GM19455 (cell line): ENCODE results near the gene EDN1.
"Not testable (repeated sequence)": the region's sequence is repeated elsewhere in the genome, so short reads cannot be mapped to it uniquely, and the experiment has no call there.

Source experiments
- ATAC-seq: cut with Tn5 transposase; IDR thresholded peaks from one replicate; pipeline ENCODE4 v1.9.1; 2021; ENCODE audit not compliant: unreplicated experiment

Gene EDN1

DNA sequence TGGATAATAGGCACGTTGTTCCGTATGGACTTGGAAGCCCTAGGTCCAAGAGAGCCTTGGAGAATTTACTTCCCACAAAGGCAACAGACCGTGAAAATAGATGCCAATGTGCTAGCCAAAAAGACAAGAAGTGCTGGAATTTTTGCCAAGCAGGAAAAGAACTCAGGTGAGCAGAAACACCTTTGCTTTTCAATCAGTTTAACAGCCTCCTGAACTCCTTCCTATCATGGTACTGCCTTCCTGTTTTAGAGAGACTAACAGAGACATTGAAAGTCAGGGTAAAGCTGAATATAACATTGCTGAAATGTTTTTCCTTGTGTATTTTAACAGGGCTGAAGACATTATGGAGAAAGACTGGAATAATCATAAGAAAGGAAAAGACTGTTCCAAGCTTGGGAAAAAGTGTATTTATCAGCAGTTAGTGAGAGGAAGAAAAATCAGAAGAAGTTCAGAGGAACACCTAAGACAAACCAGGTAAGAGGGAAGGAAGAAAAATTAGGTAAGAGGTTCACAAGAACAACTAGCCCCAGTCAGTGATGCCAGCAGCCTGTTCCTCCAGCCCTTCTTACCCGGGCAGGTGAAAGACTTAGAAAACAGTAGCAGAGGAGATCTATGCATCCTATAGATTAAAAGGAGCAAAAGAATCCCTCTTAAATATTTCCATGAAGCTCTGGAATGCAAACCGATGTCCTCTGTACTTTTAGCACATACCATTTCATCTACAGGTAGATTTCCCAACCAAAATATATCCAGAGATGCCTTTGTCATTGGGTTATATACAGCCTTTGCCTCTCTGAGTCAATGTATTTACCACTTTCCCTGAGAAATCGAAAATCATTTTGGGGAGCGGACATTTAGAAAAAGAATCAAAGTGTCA, 4.0 kb downstream of the EDN1 start:
- no peak for ATAC-seq

DNA sequence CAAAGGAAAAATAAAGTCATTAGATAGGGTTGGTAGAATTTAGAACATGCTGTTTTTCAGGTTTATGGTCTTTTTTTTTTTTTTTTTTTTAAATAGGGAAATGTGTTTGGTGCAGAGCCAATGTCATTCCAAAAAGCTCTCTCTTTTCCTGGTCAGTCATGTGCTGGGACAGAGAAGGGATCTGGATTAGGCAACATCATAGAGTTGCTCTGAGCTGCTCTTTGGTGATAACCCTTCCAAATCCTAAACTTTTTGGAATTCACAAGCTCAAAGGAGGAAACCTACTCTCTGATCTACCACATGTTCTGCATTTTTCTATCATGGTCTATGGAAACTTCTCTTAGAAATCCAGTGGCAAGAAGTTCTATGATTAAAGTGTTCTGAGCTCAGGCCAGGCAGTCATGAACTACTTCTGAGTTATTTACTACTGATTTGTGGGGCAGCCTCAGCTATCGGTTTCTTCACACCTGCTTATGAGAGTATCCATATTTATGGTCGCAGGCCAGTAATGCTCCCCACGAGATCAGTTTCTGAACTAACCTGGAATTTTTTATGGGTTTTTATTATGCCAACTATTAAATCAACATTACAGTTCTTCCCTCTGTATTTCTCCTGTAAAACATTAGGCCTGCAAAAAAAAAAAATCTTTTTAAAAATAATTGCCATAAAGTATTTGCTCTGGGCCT, 4.8 kb downstream of the EDN1 start:
- ATAC-seq = no peak

DNA sequence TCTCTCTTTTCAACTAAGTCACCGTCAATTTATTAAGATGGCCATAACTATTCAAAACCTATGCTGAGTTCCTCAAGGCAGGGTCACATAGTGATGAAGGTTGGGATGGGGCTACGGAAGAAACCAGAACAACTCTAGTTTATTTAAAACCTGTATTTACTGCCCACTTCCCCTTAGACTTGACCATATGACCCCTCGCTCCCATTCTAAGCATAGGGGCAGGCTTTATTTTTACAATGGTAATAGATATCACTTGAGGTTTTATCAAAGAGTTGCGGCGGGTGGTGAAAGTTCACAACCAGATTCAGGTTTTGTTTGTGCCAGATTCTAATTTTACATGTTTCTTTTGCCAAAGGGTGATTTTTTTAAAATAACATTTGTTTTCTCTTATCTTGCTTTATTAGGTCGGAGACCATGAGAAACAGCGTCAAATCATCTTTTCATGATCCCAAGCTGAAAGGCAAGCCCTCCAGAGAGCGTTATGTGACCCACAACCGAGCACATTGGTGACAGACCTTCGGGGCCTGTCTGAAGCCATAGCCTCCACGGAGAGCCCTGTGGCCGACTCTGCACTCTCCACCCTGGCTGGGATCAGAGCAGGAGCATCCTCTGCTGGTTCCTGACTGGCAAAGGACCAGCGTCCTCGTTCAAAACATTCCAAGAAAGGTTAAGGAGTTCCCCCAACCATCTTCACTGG, 5.5 kb downstream of the EDN1 start:
- ATAC-seq = no peak

DNA sequence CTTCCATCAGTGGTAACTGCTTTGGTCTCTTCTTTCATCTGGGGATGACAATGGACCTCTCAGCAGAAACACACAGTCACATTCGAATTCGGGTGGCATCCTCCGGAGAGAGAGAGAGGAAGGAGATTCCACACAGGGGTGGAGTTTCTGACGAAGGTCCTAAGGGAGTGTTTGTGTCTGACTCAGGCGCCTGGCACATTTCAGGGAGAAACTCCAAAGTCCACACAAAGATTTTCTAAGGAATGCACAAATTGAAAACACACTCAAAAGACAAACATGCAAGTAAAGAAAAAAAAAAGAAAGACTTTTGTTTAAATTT, 6.1 kb downstream of the EDN1 start:
- no peak for ATAC-seq

DNA sequence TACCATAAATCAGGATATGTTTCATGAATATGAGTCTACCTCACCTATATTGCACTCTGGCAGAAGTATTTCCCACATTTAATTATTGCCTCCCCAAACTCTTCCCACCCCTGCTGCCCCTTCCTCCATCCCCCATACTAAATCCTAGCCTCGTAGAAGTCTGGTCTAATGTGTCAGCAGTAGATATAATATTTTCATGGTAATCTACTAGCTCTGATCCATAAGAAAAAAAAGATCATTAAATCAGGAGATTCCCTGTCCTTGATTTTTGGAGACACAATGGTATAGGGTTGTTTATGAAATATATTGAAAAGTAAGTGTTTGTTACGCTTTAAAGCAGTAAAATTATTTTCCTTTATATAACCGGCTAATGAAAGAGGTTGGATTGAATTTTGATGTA, 6.4 kb downstream of the EDN1 start:
- no peak for ATAC-seq

DNA sequence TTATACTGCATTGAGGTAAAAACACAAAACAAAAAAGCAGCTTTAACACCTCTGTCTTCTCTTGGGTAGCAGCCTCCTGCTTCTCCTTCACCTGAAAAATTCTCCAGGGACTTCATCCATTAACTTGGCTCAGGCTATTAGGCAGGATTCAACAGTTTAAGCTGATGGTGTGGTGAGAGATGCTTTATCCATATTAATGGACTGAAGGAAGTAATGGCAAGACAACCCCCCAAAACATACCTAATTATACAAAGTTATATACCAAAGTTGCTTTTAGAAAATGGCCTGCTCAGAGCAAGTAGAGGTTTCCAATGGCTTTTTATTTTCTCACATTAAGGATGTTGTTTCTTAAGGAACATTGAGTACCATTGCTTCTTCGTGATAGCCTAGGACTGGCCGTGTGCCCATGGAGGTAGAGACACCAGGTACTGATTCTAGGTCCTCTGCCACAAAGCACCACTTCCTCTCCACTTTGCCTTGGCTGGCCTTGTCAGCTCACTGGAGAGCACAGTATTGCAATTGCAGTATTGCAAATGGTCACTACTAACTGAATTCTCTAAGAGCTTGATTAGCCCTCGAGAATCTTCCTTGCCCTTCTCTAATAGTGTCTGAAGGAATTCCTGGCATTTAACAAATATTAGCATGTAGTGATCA, 7.3 kb downstream of the EDN1 start:
- ATAC-seq = no peak

DNA sequence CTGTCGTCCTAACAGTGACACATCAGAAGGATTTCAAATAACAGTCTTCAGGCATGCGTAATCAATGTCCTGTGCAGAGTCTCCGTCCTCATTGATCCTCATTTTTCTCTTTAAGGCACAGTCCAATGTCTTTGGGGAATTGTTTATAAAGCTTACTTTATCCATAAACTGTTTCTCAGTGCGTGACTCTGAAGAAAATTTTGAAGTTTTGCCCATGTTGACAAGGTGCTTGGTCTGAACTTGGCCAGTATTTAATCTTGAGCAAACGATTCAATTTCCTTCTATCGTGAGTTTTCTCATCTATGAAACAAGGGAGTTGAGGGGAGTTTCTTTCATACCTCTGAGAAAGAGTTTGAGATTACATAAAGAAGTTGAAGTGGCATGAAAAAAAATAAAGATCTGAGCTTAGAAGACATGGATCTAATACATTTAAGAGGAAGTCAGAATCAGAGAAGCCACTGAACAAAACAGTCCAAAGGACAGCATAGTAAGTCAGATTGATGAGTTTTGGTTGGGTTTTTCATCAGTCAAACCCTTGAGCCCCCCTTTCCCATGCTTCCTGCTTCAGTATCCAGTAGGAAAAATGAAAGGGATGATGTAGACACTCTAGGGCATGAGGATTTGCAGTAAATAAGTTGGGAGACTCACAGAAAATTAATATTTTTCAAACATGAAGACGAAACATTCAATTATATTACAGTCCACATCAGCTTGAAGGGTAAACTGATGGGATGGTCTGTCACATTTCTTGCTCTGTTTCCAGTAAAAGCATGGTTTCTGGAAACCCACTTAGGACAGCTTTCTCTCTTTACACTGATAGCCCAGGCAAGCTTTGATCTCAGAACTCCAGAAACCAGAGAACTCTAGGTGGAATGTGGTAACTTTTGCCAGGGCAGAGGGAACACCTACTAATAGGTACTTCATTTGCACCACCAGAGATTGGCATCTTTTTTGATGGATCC, 8.1 kb downstream of the EDN1 start:
- no peak for ATAC-seq

DNA sequence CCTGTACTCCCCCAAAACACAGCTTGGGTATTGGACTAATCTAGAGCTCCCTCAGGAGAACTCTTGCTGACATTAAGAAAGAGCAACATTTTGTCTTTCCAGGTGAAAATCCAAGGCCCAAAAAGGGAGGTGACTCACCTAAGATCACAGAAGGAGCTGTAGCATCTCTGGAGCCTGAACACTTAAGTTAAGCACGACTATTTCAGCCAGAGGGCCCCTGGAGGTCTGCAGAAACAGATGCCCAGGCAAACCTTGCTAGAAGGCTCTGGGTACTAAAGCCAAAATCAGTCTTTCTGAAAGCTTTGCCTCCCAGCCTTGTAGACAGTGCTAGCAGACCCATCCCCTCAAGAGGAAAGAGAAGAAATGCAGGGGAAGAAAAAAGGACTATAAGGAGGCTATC, 8.8 kb downstream of the EDN1 start:
- ATAC-seq = no peak

DNA sequence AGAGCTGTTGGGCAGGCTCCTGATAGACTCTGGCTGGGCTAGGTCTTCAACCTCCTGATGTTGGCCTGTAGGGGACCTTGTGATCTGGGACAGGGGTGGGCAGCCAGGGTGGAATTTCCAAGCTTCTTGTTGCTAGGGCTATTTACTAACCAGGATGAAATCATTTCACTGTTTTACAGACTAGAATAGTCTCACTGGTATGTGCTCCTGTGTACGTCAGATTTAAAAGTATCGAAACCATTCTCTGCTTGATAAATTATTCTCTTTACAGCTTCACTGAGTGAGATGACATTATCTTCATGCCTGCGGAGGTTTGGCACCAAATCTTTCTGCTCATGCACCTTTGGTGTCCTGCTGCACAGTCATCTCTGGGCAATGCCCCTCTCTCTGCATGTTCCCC, 10.9 kb downstream of the EDN1 start:
- no peak for ATAC-seq

DNA sequence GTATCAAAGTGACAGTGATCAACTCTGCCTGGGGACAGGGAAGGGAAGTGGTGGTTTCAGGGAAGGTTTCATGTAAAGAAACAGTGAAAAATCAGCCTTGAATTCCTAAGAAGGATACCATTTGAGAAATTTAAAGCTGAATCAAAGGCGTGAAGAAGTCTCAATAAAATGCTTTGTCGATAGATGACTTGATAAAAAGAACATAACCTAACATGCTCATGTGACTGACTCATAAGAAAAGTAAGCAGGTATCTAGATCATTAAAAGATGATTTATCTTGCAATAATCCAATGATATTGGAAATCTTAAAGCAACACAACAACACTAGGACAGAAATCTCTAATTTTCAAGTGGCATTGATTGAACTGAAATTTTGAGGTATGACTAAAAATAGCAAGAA, 14.3 kb downstream of the EDN1 start:
- no peak for ATAC-seq

DNA sequence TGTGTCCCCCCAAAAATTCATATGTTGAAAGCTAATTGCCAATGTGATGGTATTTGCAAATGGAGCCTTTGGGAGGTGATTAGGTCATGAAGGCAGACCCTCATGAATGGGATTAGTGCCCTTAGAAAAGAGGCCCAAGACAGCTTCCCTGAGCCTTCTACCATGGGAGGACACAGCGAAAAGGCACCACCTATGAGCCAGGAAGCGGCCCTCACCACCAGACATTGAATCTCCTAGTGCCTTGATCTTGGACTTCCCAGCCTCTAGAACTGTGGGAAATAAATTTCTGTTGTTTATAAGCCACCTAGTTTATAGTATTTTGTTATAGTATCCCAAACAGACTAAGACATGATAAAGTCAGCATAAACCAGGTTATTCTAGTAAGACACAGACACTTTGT, 18.9 kb downstream of the EDN1 start:
- no peak for ATAC-seq

DNA sequence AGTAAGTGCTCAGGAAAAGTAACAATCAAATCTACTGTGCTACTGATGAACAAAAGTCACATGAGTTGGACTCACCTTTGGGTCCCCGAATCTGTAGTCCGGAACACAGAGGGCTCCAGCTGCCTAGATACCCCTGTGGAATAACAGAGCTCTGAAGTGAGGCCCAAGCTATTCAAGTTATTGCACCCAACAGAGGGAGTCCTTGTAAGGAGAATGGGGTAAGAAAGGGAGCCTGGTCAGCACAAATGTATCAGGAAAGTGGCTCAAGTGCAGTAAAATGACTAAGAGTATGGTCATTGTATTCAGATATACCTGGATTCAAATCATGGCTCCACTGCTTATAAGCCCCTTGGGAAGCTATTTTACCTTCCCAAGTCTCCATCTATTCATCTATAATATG, 20.9 kb downstream of the EDN1 start:
- ATAC-seq = no peak

DNA sequence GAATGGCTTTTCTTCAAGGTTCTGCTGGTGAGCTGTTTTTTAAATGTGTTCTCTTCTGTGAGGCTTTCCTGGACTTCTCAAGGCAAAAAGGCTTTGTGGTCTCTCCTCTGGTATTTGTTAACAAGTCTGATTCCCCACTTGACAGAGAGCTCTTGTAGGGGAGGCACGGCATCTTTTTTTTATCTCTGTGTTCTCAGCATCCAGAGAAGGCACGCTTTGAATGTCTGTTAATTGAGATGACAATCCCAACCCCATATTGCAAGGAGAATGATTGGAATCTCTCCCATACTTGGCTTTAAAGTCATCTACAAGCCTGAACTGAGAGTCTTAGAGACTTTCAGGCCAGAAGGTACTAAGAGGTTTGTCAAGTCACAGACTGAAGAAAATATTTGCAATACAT, 22.6 kb downstream of the EDN1 start:
- no peak for ATAC-seq

DNA sequence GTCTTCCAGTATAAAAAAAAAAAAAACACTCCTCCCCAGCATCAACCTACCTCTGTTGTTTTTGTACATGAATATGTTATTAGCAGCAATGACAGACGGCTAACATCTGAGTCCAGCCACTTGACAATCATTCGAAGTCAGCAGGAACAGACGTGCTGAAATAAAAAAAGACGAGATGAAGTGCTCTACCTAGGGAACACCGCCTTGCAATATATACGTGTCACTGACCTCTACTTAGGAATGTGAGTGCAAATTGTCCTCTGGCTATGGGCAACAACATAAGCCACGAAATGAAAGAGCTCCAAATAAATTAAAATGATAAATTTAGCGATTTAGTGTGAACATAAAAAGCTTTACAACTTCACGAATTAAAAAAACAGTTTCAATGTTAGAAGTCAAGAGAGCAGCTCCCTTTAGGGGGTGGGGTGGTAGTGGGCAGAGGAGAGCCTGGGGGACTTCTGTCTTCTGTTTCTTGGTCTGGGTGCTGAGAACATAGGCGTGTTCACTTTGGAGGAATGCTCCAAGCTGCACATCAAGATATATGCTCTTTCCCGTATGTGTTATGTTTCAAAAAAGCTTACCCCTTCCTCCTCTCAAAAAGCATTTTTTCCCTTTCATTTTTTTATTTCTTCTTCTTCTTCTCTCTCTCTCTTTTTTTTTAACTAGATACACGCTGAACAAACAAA, 23.3 kb downstream of the EDN1 start:
- no peak for ATAC-seq

DNA sequence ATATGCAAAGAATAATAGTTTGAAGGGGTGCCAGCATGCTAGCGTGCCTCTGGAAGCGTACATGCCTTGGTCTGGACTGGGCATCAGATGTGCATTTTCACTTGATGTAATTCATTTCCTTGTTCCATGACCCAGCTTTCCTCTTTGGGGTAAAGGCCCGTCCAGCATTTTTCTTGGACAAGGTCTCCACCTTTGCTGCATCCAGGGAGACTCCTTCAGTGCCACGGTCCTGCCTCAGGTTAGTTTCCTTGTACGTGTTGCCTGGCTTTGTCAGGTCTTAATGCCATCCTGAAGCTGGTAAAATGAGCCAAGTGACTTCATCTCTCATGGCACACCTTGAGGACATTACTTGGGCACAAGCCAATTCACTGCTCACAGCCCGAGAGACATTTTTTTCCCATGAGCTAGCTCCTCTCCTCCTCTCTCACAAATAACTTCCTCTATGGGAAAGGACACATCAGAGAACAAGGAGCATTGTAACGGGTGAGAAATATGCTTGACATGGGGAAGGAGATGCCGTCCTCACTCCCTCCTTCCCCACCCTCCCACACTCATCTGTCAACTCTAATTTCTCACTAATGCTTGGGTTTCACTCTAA, 23.9 kb downstream of the EDN1 start:
- no peak for ATAC-seq

DNA sequence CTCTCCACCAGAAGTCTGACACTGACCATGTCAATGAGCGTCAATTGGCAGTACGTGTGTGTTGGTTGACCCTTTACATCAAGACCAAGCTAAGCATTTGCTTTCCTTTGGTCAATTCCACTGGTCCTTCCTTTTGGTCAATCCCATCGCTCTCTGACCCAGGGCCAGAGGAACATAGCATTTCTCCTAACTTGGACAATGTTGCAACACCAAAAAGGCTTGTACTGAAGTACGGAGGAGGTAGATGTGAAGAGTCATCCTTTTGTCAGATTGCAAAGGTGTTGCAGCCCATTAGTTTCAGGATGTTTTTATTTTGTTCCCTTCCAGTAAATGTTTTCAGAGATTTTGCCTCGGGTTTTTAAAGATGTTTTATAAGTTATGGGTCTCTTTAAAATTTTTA, 24.6 kb downstream of the EDN1 start:
- ATAC-seq = no peak

DNA sequence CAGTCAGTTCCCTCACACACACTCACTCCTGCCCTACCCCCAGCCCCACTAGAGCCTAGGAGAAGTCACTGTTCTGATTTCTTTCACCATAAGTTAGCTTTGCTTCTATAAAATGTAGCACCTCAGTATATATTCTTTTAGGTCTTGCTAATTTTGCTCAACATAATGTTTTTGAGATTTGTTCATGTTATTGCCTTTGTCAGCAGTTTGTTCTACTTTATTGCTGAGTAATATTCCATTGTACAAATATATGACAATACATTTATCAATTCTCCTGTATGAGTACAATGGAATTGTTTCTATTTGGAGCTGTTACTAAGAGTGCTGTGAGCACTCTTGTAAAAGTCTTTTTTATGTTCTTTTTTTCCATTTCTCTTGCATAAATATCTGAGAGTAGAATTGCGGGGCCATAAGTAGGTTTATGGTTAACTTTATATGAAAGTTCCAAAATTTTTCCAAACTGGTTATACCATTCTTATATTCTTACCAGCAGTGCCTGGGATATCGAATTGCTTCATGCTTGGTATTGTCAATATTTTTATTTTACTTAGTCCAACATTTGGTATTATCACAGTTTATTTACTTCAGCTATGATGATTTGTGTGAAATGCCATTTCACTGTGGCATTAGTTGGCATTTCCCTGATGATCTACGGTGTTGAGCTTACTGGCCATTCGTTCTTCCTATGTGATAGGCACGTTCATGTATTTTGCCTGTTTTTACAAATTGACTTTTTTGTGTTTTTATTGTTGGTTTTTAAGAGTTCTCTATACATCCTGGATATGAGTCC, 25.3 kb downstream of the EDN1 start:
- ATAC-seq = no peak

DNA sequence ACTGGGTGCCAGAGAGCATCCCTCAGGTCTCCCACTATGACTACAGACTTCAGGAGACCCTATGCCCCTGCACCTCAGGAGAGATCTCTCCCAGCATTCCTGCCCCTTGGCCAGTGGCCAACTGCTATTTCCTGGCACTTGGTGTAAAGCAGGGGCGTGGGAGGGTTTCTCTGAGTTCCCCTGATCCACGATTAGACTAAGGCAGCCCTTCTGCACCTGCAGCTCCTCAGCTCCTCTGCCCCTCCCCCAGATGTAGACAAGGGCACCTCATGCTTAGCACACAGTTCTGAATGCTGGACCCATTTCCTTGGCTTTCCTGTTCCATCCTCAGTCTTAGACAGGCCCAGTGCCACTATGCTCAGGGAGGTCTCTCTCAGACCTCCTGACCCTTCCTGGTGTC, 28.6 kb downstream of the EDN1 start:
- no peak for ATAC-seq

DNA sequence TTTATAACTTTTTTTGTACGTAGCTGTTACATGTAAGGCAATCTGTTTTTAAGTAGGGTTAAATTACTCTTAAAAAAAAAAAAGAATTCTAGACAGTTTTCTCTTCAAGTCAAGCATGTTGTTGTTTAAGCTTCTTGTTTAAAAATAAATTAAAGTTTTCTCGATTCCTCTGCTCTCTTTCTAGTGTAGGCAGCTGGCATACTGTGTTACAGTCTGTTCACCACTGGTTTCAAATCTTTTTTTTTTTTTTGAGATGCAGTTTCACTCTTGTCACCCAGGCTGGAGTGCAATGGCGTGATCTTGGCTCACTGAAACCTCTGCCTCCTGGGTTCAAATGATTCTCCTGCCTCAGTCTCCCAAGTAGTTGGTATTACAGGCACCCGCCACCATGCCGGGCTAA, 29.9 kb downstream of the EDN1 start:
- not testable (repeated sequence) for ATAC-seq
